ENCODE data around the gene MYL12B. TPM values are rescaled to one million over a fixed set of nuclear protein-coding genes. Genes with fewer than 3 reads are reported as not detected.
"Not testable (repeated sequence)": the region's sequence is repeated elsewhere in the genome, so short reads cannot be mapped to it uniquely, and the experiment has no call there.

The MYL12B gene
- 209 TPM for total RNA-seq

DNA sequence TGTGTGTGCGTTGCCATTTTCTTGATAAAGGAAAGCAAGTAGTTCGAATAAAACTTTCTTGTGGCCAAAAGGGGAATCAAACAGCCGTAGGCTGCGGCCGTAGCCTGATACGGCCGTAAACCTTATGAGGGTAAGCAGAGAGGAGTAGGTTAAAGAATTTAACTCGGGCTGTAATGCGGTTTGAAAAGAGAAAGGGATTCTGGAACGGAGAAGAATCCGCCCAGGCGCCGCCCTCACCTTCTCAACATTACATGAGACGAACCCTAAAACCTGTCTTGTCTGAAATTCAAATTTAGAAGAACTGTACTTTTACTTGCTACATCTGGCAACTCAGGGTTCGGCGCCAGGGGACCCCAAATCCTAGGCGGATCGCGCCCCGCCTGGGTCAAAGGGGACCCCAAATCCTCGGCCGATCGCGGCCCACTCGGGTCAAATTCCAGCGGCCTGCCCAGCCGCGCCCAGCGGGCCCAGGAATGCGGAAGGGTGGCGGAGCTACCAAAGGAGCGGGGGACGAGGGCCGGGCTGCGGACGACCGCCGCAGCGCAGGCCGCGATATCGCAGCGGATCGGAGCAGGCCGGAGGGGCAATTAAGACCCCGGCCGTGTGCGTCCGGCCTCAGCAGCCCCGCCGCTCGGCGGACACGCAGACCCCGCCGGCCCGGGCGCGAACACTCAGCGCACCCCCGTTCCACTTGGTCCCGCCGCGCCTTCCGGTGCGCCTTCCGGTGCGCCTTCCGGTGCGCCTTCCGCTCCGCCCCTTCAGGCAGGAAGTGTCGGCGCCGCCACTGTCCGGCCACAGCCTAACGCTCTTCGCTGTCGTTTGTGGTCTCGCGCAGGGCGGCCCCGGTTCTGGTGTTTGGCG, at the start of gene MYL12B:
Gene MYL12B, plus strand, starts transcription at position 761 of the 861 bp plus-strand sequence. CDS start 10,766 bp downstream, outside the sequence.
- peaks cover 60% of the 10 kb centered on the region for H3K4me1 ChIP-seq (ENCODE audit: insufficient read depth, low read length)
- H3K4me3 ChIP-seq (ENCODE audit: low read length), result peak within 1 kb of the TSS; percentile 87
- no peaks in the 10 kb centered on the region for H3K27me3 ChIP-seq (ENCODE audit: insufficient read depth, low read length)

DNA sequence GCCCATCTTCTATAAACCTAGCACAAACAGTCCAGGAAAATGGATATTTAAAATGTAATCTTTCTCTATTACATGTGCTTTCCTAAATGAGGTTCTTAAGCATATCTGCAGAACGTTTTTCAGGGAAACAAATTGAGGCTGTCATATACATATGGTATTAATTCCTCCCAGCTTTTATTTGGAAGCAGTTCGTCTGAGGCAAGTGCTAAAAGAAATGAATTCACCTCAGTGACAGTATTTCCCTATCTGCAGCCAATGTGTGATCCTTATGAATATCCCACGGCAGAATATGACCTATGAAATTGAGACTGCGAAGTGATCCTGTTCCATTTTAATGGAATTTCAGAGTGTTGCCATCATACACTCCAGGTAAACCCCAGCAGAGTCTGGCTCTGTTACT, 49.3 kb upstream of the MYL12B start:
- no peaks in the 10 kb centered on the region for H3K9me3 ChIP-seq (ENCODE audit: low read depth, low read length)
- H3K4me3 ChIP-seq (ENCODE audit: low read length), result no peak overlapping the region
- H3K27me3 ChIP-seq (ENCODE audit: insufficient read depth, low read length), result no peaks in the 10 kb centered on the region
- no peaks in the 10 kb centered on the region for H3K4me1 ChIP-seq (ENCODE audit: insufficient read depth, low read length)

More for the DNA sequence above, at the start of gene MYL12B:
- H3K9me3 ChIP-seq (ENCODE audit: low read depth, low read length), result no peaks in the 10 kb centered on the region

DNA sequence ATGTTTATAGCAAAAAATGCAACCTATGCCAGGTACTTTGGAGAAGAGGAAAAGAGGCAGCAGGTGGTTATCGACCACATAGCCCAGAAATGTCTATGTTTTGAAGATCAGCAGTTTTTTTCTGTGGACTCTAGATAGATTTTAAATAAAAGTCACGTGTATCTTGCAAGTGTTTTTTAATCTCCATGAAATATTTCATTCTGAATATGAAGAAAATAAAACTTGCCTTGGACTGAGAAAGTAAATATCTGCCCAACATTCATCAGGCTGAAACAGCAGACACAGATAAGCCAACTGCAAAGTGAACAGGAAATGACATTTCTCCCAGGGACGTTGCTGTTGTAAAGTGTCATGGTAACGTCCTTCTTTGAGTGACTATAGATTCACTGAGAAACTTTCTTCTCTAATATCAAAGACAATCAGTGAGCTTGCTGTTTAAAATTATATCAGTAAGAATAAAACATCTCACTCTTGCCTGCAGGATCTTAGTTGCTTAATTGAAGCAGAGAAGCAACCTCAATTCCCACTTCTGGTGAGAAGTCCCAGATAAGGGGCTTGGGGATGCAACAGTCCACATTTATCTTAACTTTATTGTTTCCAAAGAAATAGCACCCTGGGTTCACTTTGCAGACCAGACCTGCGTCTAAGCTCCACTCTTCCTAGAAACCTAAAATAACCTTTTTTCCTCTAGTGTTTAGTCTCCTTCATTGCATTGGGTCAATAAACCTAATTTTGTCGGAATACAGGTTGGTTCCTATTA, 48.5 kb upstream of the MYL12B start:
- no peaks in the 10 kb centered on the region for H3K9me3 ChIP-seq (ENCODE audit: low read depth, low read length)
- no peak overlapping the region for H3K4me3 ChIP-seq (ENCODE audit: low read length)
- H3K4me1 ChIP-seq (ENCODE audit: insufficient read depth, low read length), result no peaks in the 10 kb centered on the region
- no peaks in the 10 kb centered on the region for H3K27me3 ChIP-seq (ENCODE audit: insufficient read depth, low read length)

DNA sequence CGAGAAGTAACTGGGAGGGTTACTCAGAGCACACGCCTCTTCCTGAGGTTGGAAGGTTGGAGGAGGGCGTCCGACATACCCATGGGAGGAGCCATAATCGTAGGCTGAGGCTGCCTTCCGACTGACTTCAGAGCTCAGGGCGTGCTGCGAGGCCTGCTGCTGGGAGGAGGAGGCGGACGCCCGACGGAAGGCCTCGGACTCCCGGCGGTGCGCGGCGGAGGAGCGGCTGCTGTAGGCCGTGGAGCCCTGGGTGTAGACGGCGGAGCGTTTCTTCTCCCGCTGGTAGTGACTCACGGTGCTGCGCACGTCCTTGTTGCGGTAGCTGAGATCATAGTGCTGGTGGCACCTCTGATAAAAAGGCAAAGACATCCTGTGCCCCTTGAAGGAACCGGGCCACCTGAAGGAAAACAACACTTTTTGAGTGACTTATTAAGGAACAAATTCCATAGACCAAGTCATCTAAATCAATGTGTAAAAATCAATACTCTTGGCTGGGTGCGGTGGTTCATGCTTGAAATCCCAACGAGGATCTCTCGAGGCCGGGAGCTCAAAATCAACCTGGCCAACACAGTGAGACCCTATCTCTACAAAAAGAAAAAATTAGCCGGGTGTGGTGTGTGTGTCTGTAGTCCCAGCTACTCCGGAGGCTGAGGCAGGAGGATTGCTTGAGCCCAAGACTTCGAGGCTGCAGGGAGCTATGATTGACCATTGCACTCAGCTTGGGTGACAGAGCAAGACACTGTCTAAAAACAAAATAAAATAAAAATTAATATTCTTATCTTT, 46.9 kb upstream of the MYL12B start:
- no peaks in the 10 kb centered on the region for H3K9me3 ChIP-seq (ENCODE audit: low read depth, low read length)
- no peak overlapping the region for H3K4me3 ChIP-seq (ENCODE audit: low read length)
- H3K27me3 ChIP-seq (ENCODE audit: insufficient read depth, low read length), result no peaks in the 10 kb centered on the region
- H3K4me1 ChIP-seq (ENCODE audit: insufficient read depth, low read length), result no peaks in the 10 kb centered on the region

DNA sequence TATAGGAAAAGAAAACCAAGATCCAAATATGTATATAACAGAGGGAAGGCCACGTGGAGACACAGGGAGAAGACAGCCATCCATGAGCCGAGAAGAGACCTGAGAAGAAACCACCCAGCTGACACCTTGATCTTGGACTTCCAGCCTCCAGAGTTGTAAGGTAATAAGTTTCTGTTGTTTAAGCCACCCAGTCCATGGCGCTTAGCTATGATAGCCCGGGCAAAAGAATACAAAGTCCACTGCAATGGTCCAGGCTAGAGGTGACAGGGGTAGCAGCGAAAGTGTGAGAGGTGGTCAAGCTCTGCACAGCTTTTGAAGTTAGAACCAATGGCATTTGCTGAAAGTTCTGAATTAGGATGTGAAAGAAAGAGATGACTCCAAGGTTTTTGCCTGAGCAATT, 44.9 kb upstream of the MYL12B start:
- no peak overlapping the region for H3K4me3 ChIP-seq (ENCODE audit: low read length)
- no peaks in the 10 kb centered on the region for H3K9me3 ChIP-seq (ENCODE audit: low read depth, low read length)
- H3K27me3 ChIP-seq (ENCODE audit: insufficient read depth, low read length), result no peaks in the 10 kb centered on the region
- H3K4me1 ChIP-seq (ENCODE audit: insufficient read depth, low read length), result no peaks in the 10 kb centered on the region

DNA sequence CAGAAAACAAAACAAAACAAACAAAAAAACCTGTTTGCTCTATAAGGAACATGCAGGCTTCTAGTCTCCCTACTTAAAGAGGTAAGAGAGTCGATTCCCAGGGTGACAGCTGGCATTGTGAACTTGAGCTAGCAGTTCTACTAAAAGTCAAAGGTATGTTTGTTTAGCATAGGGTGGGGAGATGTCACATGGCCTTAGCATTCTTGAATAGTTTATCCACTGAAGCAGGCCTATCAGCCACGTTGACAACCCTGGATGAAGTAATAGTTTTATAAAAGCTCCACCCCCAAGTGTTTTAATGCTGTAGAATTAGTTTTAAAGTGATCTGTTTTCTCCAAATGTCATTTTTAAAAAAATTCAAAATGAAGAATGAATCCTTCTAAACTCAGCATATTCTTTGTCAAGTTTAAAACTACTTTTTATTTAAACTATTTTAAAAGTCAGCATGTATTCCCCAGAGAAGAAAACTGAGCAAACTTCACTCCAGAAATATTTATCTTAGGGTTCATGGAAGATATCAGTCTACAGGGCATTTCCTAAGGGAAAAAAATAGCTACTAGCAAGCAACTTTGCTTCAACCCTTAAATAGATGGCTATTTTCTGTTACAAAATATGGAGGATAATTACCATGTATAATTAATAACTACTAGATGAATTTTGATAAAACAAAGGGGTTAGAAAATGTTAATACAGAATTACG, 43.8 kb upstream of the MYL12B start:
- Histone ChIP-seq H3K4me3 (ENCODE audit: low read length) (no peak overlapping the region), H3K9me3 (ENCODE audit: low read depth, low read length) (no peaks in the 10 kb centered on the region), H3K4me1 (ENCODE audit: insufficient read depth, low read length) (no peaks in the 10 kb centered on the region), H3K27me3 (ENCODE audit: insufficient read depth, low read length) (no peaks in the 10 kb centered on the region)

DNA sequence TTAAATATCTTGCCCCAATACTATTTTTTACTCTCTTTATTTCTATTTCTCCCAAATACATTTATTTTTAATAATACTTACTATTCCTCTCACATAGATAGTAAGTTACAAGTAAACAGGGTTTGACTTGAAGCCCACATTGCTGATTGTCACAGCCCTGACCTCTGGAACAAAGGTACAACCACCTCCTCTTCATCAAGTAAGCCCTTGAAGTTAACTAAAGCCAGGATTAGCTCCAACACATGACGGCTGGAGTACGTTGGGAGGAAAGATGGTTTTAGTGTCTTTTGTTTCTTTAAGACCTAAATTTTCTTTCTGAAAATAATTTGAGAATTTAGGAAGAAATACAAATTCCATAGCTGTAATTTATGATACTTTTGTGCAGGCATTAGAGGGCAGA, 43.1 kb upstream of the MYL12B start:
- Histone ChIP-seq H3K27me3 (ENCODE audit: insufficient read depth, low read length) (no peaks in the 10 kb centered on the region), H3K4me1 (ENCODE audit: insufficient read depth, low read length) (no peaks in the 10 kb centered on the region), H3K4me3 (ENCODE audit: low read length) (no peak overlapping the region), H3K9me3 (ENCODE audit: low read depth, low read length) (no peaks in the 10 kb centered on the region)

DNA sequence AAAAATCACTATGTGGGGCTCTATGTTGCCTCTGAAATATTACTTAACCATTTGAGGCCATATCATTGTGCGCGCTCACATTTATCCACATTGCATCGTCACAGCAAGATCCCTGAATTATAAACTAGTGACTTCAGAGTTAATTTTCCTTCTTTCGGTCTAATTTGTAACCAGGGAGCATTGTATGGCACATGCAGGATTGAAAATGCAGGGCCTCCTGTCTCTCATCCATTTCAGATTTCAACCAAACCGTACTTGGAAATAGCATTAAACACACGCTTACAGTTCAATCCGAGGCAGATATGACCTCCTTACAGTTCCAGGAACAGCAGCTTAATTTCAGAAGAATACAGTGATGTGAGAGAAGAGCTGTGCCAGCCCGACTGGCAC, 42.7 kb upstream of the MYL12B start:
- Histone ChIP-seq H3K4me1 (ENCODE audit: insufficient read depth, low read length) (no peaks in the 10 kb centered on the region), H3K4me3 (ENCODE audit: low read length) (no peak overlapping the region), H3K27me3 (ENCODE audit: insufficient read depth, low read length) (no peaks in the 10 kb centered on the region), H3K9me3 (ENCODE audit: low read depth, low read length) (no peaks in the 10 kb centered on the region)

DNA sequence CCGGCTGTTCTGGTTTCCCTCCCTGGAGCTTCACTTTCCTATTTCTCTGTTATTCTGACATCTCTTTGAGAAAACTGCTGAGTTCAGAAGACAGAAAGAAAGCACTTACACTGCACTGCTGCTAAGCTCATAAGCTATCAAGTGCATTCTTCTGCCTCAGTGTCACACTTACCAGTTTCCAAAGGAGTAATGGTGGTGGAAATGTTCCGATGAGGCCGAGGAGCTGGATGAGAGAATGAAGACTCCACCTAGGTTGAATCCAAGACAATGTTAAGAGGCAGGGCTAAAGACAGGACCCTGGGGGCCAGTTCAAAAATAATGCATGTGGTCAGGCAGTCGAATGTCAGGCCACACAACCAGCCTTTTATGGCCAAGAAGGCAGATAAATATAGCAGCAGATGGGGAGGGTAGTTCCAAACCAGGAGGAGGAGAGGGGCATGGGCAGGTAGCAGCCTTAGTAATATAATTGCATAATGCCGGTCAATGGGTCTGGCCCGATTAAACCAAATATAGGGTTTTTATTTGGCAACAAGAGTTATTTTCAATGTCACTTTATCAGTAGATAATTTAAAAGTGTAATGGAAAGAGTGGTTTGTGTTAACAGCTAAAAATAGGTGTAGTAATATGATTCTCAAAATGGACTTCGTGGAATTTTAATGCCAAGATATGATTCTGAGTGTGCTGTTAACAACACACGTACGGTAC, 42.1 kb upstream of the MYL12B start, which contains the start of gene MYOM1:
Gene MYOM1, minus strand, starts transcription at position 338 of the 705 bp plus-strand sequence. CDS start 4,745 bp downstream, outside the sequence.
- no peaks in the 10 kb centered on the region for H3K9me3 ChIP-seq (ENCODE audit: low read depth, low read length)
- no peak within 1 kb of the TSS for H3K4me3 ChIP-seq (ENCODE audit: low read length)
- H3K4me1 ChIP-seq (ENCODE audit: insufficient read depth, low read length), result no peaks in the 10 kb centered on the region
- H3K27me3 ChIP-seq (ENCODE audit: insufficient read depth, low read length), result no peaks in the 10 kb centered on the region

DNA sequence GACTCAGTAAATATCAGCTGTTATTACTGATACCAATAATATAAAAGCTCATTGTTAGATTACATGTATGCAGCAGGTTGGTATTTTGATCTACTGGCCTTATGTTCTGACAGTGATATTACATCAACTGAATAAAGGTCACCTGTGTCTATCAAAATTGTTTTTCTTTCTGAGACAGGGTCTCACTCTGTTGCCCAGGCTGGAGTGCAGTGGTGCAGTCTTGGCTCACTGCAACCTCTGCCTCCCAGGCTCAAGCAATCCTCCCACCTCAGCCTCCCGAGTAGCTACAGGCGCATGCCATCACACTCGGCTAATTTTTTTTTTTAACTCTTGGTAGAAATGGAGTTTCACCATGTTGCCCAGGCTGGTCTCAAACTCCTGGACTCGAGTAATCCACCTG, 41.1 kb upstream of the MYL12B start:
- not testable (repeated sequence) for H3K9me3 ChIP-seq (ENCODE audit: low read depth, low read length); H3K4me1 ChIP-seq (ENCODE audit: insufficient read depth, low read length); H3K4me3 ChIP-seq (ENCODE audit: low read length); H3K27me3 ChIP-seq (ENCODE audit: insufficient read depth, low read length)

DNA sequence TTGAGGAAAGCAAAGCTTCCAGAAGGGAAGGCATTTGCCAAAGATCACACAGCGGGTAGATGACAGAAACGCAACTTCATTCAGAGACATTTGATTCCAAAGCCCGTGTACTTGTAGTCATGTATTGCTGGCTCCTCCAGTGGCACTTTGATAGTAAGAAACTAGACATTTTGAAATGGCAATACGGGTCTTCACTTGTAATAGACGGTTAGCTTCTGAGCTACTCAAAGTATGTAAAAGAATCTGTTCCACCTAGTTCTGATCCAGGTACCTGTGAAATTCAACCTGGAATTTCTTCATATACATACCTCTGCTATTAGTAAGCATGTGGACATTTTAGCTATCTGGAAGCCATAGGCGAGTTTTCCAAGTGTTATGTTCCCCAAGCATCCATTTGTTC, 40.4 kb upstream of the MYL12B start:
- Histone ChIP-seq H3K4me3 (ENCODE audit: low read length) (no peak overlapping the region), H3K4me1 (ENCODE audit: insufficient read depth, low read length) (no peaks in the 10 kb centered on the region), H3K27me3 (ENCODE audit: insufficient read depth, low read length) (no peaks in the 10 kb centered on the region), H3K9me3 (ENCODE audit: low read depth, low read length) (no peaks in the 10 kb centered on the region)

DNA sequence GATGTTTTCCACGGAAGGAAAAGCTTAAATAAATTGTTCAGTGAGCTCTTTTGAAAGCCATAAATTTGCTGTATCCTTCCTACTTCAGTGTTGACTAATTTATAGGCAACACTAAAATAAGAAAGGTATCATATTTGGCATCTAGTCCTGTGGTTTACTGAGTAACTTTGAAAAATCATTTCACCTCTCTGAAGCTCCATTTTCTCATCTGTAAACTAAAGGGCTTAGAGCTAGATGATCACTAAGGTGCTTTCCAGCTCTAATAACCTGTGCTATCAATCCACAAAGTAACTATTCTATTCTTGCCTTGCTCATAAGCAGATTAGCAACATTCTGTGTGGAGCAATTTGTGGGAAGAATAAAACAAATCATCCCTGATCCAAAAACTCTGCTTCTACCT, 38.6 kb upstream of the MYL12B start:
- Histone ChIP-seq H3K9me3 (ENCODE audit: low read depth, low read length) (no peaks in the 10 kb centered on the region), H3K4me3 (ENCODE audit: low read length) (no peak overlapping the region), H3K4me1 (ENCODE audit: insufficient read depth, low read length) (no peaks in the 10 kb centered on the region), H3K27me3 (ENCODE audit: insufficient read depth, low read length) (no peaks in the 10 kb centered on the region)

DNA sequence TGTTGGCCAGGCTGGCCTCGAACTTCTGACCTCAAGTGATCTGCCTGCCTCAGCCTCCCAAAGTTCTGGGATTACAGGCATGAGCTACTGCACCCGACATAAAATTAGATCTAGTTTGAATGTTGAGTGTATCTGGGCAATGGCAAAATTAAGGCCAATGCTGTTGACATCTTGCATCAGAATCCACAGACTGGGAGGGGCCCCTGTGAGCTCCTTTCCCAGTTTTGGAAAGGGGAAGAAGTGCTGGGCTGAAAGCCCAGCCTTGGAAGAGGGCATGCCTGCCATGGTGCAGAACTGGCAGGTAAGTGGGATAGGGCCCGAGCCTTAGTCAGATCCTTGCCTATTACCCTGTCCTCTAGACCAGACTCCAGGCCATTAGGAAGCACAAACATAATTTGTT, 37.7 kb upstream of the MYL12B start:
- H3K4me1 ChIP-seq (ENCODE audit: insufficient read depth, low read length), result no peaks in the 10 kb centered on the region
- H3K4me3 ChIP-seq (ENCODE audit: low read length), result no peak overlapping the region
- H3K27me3 ChIP-seq (ENCODE audit: insufficient read depth, low read length), result no peaks in the 10 kb centered on the region
- H3K9me3 ChIP-seq (ENCODE audit: low read depth, low read length), result no peaks in the 10 kb centered on the region

DNA sequence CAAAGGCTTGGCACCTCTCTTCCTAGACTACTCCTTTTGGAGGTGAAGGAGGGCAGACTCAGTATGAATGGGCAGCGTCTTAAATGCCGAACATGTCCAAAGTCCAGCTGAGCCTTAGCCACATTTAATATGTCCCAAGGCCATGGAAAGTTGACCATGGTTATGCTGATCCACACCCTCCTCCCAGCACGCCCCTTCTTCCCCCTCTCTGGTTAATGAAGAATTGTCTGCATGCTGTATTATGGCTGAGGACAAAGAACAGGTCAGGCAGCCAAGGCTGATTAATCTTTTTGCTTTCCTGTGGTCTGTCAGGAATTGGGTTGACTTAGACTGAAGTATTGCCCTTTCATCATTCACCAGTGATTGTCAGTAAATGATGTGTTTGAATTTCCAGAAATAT, 36.3 kb upstream of the MYL12B start:
- Histone ChIP-seq H3K4me3 (ENCODE audit: low read length) (no peak overlapping the region), H3K27me3 (ENCODE audit: insufficient read depth, low read length) (no peaks in the 10 kb centered on the region), H3K9me3 (ENCODE audit: low read depth, low read length) (no peaks in the 10 kb centered on the region), H3K4me1 (ENCODE audit: insufficient read depth, low read length) (no peaks in the 10 kb centered on the region)
